Activated CD4-positive, alpha-beta memory T cell treated with anti-CD3 and anti-CD28 coated beads for 36 hours (primary cell): Measurements from ENCODE around the gene RASGRF2. TPM values are rescaled to one million over a fixed set of nuclear protein-coding genes. Genes with fewer than 3 reads are reported as not detected.

Experiments
- CTCF ChIA-PET: fragments of 350-600 bp; sonication (Branson Sonifier 250); formaldehyde crosslinking; loops from one replicate; lab custom pipeline; 2021; ENCODE audit warnings: antibody characterized with exemption, inconsistent platforms; lab: Charles Lee
- POLR2A ChIA-PET: fragments of 350-600 bp; sonication (Branson Sonifier 250); formaldehyde crosslinking; loops from one replicate; lab custom pipeline; 2021; ENCODE audit warnings: antibody characterized with exemption; lab: Charles Lee
- DNase-seq: peaks from one replicate; pipeline ENCODE4 v3.0.0-alpha.2; 2020
- H3K27ac Mint-ChIP-seq: one replicate; pipeline ENCODE4 v1.8.0; 2021; ENCODE audit warnings: mixed read lengths
- H3K27me3 Mint-ChIP-seq: one replicate; pipeline ENCODE4 v1.8.0; 2021; ENCODE audit warnings: mixed read lengths
- H3K36me3 Mint-ChIP-seq: one replicate; pipeline ENCODE4 v1.8.0; 2021; ENCODE audit warnings: mixed read lengths
- H3K4me1 Mint-ChIP-seq: one replicate; pipeline ENCODE4 v1.8.0; 2021; ENCODE audit warnings: low read depth, mixed read lengths
- H3K4me3 Mint-ChIP-seq: one replicate; pipeline ENCODE4 v1.8.0; 2021; ENCODE audit warnings: mild to moderate bottlenecking, mixed read lengths
- H3K9me3 Mint-ChIP-seq: one replicate; pipeline ENCODE4 v1.8.0; 2021; ENCODE audit warnings: mixed read lengths
- intact Hi-C: fragments of 100-400 bp; cut with micrococcal nuclease; formaldehyde crosslinking; loops from one replicate; pipeline ENCODE4 v1.15.1; 2023
- total RNA-seq, 2 experiments: library from RNA; stranded (reverse); gene quantifications; one replicate each; pipeline ENCODE4 v1.2.3, GENCODE V29; 2021

RASGRF2 gene
- total RNA-seq, 2 experiments from 2014 or later = 7.6 to 8.6 TPM

DNA sequence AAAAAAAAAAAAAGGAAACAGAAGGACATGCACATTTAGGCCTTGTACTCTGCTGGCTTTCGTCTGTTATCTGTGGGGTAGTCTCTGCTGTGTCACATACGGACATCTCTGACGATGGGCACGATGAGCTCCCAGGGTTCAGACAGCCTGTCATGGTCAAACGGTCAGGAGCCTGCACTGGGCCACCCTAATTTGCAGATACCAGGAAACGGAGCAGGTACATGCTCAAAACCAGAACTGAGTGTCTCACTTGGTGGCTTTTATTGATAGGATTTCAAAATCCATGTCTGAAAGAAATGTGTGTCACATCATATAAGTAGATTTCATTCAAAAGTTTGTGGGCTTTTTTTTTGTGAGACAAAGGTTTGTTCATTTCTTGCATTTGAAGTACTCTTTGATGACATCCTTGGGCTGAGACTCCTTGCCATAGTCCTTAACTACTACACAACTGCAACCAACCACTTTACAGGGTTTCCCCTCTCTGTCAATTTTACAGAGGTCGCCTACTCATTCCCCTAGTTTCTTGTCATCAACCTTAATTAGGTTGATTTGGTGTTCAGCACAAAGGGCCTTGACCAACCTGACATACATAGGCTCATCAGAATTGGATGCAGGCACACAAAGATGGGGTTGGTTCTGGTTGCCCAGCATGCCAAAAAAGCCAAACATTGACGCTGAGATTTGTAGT, 281.9 kb downstream of the RASGRF2 start:
- CTCF ChIA-PET = interaction anchor here (1.4 kb wide), 1 partner anchor 47 kb away, joined by 3 read pairs; no protein-coding TSS in a partner anchor
- no peaks in the 10 kb centered on the region for H3K36me3 Mint-ChIP-seq
- H3K9me3 Mint-ChIP-seq = no peaks in the 10 kb centered on the region
- H3K27me3 Mint-ChIP-seq = no peaks in the 10 kb centered on the region
- intact Hi-C loops = no loop called here
- no peak for DNase-seq
- no peak overlapping the region for H3K27ac Mint-ChIP-seq
- H3K4me3 Mint-ChIP-seq = no peak overlapping the region
- POLR2A ChIA-PET = no interaction called here
- H3K4me1 Mint-ChIP-seq = no peaks in the 10 kb centered on the region

DNA sequence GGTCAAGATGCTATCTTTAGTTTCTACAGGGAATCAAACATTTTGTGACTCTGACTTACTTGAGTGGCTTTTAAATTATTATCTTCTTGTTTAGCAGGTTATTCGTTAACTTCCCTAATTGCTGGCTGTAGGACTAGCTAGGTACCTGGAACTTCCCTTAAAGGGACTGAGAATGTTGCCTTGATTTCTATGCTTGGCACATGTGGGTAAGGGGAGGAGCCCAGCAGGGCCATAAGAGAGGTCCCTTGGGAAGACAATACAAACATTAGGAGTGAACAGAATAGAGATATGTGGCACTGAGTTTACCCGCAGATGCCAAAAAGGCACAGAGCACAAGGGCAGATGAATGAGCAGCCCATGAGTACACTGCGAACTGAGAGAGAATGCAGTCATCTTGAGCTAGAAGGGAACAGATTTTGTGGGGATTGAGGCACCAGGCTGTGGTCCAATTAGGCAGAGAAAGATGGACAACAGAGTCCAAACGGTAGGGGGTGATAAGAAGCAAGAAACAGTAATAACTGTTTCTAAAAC, 282.8 kb downstream of the RASGRF2 start:
- Mint-ChIP-seq H3K4me1 (no peaks in the 10 kb centered on the region), H3K27me3 (no peaks in the 10 kb centered on the region), H3K27ac (no peak overlapping the region), H3K4me3 (no peak overlapping the region), H3K9me3 (no peaks in the 10 kb centered on the region), H3K36me3 (no peaks in the 10 kb centered on the region)
- intact Hi-C loops = no loop called here
- ChIA-PET POLR2A (no interaction called here), CTCF (interaction anchor here (0.6 to 1.4 kb wide), 2 partner anchors 9 to 48 kb away, joined by 3 read pairs; no protein-coding TSS in a partner anchor)
- DNase-seq = no peak

DNA sequence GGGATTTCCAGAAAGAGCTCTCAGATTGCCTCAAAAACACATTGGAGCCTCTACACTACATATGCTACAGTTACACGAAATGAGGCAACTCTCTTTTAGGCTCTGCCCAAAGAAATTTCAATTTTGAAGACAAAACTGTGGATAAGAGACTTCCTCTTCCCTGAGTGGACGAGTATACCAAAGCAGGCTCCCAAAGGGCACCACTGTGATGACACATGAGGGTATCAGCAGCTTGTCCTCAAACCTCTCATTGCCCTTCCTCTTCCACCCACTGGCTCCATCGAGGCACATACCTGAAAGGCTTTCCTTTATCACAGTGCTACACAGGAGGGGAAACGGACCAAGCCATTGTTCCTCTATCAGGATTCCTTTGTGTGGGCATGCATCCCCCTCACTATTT, 284.3 kb downstream of the RASGRF2 start:
- Mint-ChIP-seq H3K36me3 (no peaks in the 10 kb centered on the region), H3K27me3 (no peaks in the 10 kb centered on the region), H3K4me1 (no peaks in the 10 kb centered on the region), H3K4me3 (no peak overlapping the region), H3K27ac (no peak overlapping the region), H3K9me3 (no peaks in the 10 kb centered on the region)
- ChIA-PET POLR2A (no interaction called here), CTCF (no interaction called here)
- no peak for DNase-seq
- intact Hi-C loops = no loop called here

- intact Hi-C loops = no loop called here
- ChIA-PET CTCF (no interaction called here), POLR2A (no interaction called here)
Observed at GRCh38 chr5:81245871-81246235, 285.7 kb downstream of the RASGRF2 start.

DNA sequence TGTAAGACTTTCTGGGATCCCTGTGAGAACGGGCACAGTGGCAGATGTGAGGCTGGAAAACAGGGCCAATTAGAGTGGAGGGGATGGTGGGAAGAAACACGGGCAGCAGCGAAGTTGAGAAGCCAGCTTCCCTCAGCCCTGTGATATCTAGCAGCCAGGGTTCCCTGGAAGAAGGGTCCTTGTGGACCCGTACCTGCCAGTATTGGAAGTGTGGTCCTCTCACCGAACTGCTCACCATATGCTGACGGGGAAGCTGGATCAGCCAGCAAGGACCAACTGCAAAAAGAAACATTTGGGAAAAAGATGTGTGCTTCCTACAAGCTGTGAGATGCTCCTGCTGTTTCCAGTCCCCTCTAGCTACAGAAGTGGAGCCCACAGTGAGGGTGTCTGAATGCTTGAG, 286.5 kb downstream of the RASGRF2 start:
- ChIA-PET POLR2A (no interaction called here), CTCF (no interaction called here)
- peaks cover 4% of the 10 kb centered on the region for H3K36me3 Mint-ChIP-seq
- no peaks in the 10 kb centered on the region for H3K9me3 Mint-ChIP-seq
- intact Hi-C loops = no loop called here
- H3K27me3 Mint-ChIP-seq = no peaks in the 10 kb centered on the region
- H3K4me1 Mint-ChIP-seq = no peaks in the 10 kb centered on the region
- DNase-seq = no peak
- H3K4me3 Mint-ChIP-seq = no peak overlapping the region
- no peak overlapping the region for H3K27ac Mint-ChIP-seq

More at GRCh38 chr5:81245871-81246235, 285.7 kb downstream of the RASGRF2 start:
- H3K27ac Mint-ChIP-seq = no peak overlapping the region
- no peak for DNase-seq
- H3K4me3 Mint-ChIP-seq = no peak overlapping the region
- no peaks in the 10 kb centered on the region for H3K9me3 Mint-ChIP-seq
- peaks cover 2% of the 10 kb centered on the region for H3K36me3 Mint-ChIP-seq
- no peaks in the 10 kb centered on the region for H3K27me3 Mint-ChIP-seq
- no peaks in the 10 kb centered on the region for H3K4me1 Mint-ChIP-seq

DNA sequence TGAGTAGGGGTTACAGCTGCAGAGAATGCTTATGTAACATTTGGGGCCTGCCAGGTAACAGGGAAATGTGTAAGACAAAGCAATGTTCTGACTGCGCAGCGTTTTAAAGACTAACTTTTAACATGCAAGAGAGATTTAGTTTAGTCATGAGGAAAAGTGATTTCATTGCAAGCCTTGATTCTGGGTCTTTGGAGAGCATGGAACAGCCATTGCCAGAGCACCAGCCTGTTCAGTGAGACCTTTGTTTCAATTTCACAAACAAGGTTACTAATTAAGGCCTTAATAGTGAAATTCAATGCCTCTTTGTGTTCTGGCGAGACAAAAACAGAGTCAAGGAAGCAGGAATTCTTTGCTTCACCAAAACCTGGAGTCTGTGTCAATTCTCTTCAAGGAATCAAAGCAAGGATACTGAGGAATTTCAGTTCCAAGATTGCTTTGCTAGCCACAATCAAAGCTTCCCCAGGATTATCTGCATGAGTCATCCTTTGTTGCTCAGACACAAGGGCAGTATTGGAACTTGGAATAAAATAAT, 287.3 kb downstream of the RASGRF2 start:
- H3K27me3 Mint-ChIP-seq = no peaks in the 10 kb centered on the region
- no peak for DNase-seq
- ChIA-PET CTCF (no interaction called here), POLR2A (no interaction called here)
- H3K4me3 Mint-ChIP-seq = no peak overlapping the region
- peaks cover 4% of the 10 kb centered on the region for H3K36me3 Mint-ChIP-seq
- H3K4me1 Mint-ChIP-seq = no peaks in the 10 kb centered on the region
- H3K27ac Mint-ChIP-seq = no peak overlapping the region
- intact Hi-C loops = no loop called here
- no peaks in the 10 kb centered on the region for H3K9me3 Mint-ChIP-seq

DNA sequence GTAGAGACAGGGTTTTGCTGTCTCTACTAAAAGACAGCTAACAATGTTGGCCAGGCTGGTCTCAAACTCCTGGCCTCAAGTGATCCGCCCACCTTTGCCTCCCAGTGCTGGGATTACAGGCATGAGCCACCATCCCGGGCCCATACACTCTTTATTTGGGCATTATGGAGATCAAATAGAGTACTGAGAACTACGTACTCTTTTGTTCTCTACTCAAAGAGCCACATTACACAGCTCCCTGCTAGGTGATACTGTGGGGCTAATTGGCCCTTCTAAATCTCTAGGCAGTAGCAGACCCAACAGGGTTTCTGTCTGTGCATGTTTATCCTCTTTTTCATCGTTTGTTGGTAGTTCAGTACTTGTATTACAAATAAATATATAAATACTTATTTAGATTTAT, 289.1 kb downstream of the RASGRF2 start:
- no peaks in the 10 kb centered on the region for H3K4me1 Mint-ChIP-seq
- H3K4me3 Mint-ChIP-seq = no peak overlapping the region
- H3K36me3 Mint-ChIP-seq = peaks cover 4% of the 10 kb centered on the region
- DNase-seq = no peak
- ChIA-PET CTCF (no interaction called here), POLR2A (no interaction called here)
- intact Hi-C loops = no loop called here
- H3K27ac Mint-ChIP-seq = no peak overlapping the region
- H3K27me3 Mint-ChIP-seq = no peaks in the 10 kb centered on the region
- H3K9me3 Mint-ChIP-seq = no peaks in the 10 kb centered on the region

GRCh38 chr5:81250004-81250403, 289.8 kb downstream of the RASGRF2 start:
- Mint-ChIP-seq H3K4me3 (no peak overlapping the region), H3K36me3 (peaks cover 4% of the 10 kb centered on the region), H3K4me1 (no peaks in the 10 kb centered on the region), H3K27ac (no peak overlapping the region), H3K27me3 (no peaks in the 10 kb centered on the region), H3K9me3 (no peaks in the 10 kb centered on the region)
- no peak for DNase-seq
- intact Hi-C loops = no loop called here
- ChIA-PET POLR2A (no interaction called here), CTCF (no interaction called here)

GRCh38 chr5:81251922-81252321, 291.8 kb downstream of the RASGRF2 start:
- Mint-ChIP-seq H3K9me3 (no peaks in the 10 kb centered on the region), H3K36me3 (peaks cover 4% of the 10 kb centered on the region), H3K27ac (no peak overlapping the region), H3K4me1 (peaks cover 2% of the 10 kb centered on the region), H3K4me3 (no peak overlapping the region), H3K27me3 (no peaks in the 10 kb centered on the region)
- ChIA-PET POLR2A (no interaction called here), CTCF (interaction anchor here (0.9 kb wide), 1 partner anchor 9 kb away, joined by 3 read pairs; no protein-coding TSS in a partner anchor)
- DNase-seq = no peak
- intact Hi-C loops = no loop called here

- Mint-ChIP-seq H3K4me3 (no peak overlapping the region), H3K27me3 (no peaks in the 10 kb centered on the region), H3K36me3 (peaks cover 7% of the 10 kb centered on the region), H3K4me1 (peaks cover 2% of the 10 kb centered on the region), H3K9me3 (no peaks in the 10 kb centered on the region), H3K27ac (no peak overlapping the region)
- ChIA-PET POLR2A (no interaction called here), CTCF (interaction anchor here (0.9 to 1.4 kb wide), 2 partner anchors 10 to 87 kb away, joined by 3 read pairs; no protein-coding TSS in a partner anchor)
- no peak for DNase-seq
- intact Hi-C loops = no loop called here
Observed at GRCh38 chr5:81252904-81253303, 292.7 kb downstream of the RASGRF2 start.

DNA sequence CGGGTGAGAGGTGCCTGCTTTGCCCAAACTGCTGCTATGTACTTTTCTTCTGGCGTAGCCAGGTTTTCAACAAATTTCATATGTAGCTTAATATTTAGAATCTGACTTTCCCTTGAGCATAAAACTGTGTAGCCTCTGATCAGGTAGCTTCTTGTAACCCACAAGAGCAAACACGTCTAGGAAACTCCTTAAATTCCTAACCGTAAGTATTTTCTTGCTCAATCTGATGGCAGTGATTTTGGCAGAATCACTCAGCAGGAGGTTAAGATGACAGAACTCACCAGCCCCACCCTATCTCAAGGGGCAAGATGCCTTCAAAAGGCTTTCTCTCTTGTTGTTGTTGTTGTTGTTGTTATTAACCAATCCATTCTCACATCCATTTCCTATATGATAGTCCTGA, 293.7 kb downstream of the RASGRF2 start:
- Mint-ChIP-seq H3K4me3 (no peak overlapping the region), H3K27ac (no peak overlapping the region), H3K4me1 (peaks cover 2% of the 10 kb centered on the region), H3K27me3 (no peaks in the 10 kb centered on the region), H3K36me3 (peaks cover 7% of the 10 kb centered on the region), H3K9me3 (no peaks in the 10 kb centered on the region)
- CTCF ChIA-PET = interaction anchor here (1.4 kb wide), 1 partner anchor 88 kb away, joined by 3 read pairs; no protein-coding TSS in a partner anchor
- intact Hi-C loops = no loop called here
- POLR2A ChIA-PET = no interaction called here
- DNase-seq = no peak

DNA sequence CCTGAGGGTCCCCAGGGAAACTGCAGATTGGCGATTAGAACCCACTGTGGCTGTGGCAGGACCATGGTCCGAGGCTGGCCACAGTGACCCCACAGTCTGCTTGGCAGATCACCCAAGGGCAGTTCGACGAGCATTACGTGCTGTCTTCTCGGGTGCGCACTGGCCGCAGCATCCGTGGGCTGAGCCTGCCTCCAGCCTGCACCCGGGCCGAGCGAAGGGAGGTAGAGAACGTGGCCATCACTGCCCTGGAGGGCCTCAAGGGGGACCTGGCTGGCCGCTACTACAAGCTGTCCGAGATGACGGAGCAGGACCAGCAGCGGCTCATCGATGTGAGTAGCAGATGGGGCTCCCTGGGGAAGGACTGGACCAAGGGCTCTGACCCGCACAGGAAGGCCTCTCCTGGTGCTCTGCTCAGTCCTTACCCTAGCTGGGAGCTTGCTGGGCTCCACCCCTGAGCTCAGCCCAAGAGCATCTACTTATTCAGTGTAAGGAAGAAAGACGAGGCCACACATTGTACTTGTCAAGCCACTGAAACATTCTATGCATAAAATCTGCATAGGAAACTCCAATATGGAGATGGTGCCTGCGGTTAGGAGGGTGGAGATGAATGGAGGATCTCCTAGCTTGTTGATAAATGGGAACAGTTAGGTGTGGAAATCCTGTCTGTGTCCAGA, 294.9 kb downstream of the RASGRF2 start:
- no peaks in the 10 kb centered on the region for H3K27me3 Mint-ChIP-seq
- peaks cover 5% of the 10 kb centered on the region for H3K9me3 Mint-ChIP-seq
- H3K4me3 Mint-ChIP-seq = no peak overlapping the region
- H3K27ac Mint-ChIP-seq = no peak overlapping the region
- H3K4me1 Mint-ChIP-seq = peaks cover 2% of the 10 kb centered on the region
- CTCF ChIA-PET = interaction anchor here (1.2 kb wide), 1 partner anchor 44 kb away, joined by 3 read pairs; no protein-coding TSS in a partner anchor
- peaks cover 14% of the 10 kb centered on the region for H3K36me3 Mint-ChIP-seq
- POLR2A ChIA-PET = no interaction called here
- DNase-seq = no peak
- intact Hi-C loops = no loop called here
